CD14-positive monocyte (primary cell): ENCODE data around the gene ACSL3. TPM values are rescaled to one million over a fixed set of nuclear protein-coding genes. Genes with fewer than 3 reads are reported as not detected.

ENCODE experiments used
- DNase-seq, 3 donors: peaks; one replicate each; pipeline ENCODE4 v3.0.0-alpha.2; 2011 to 2022
- H2AFZ ChIP-seq: 2 replicates; pipeline ENCODE4 v1.6.0; 2012; ENCODE audit warnings: mild to moderate bottlenecking, low read depth, low read length, inconsistent platforms; ENCODE audit not compliant: insufficient read depth, poor library complexity, severe bottlenecking
- H3K27ac ChIP-seq, 2 donors: 1 replicate in 1 of 2; 2 replicates in 1 of 2; pipeline ENCODE4 v1.5.1; 2012 to 2013; ENCODE audit warnings: low read length in 2 of 2, control low read depth in 1 of 2, inconsistent platforms in 1 of 2, low read depth in 1 of 2, mild to moderate bottlenecking in 1 of 2
- H3K27me3 ChIP-seq, 2 donors: one replicate each; pipeline versions ENCODE4 v1.6.0 to v1.6.1; 2011 to 2013; ENCODE audit warnings: low read length in 2 of 2; ENCODE audit not compliant: control insufficient read depth in 2 of 2, insufficient read depth in 2 of 2
- H3K36me3 ChIP-seq, 2 donors: replicated peaks in 1 of 2; 1 replicate in 1 of 2; 2 replicates in 1 of 2; pipeline versions ENCODE4 v1.5.1 to v1.6.1; 2012 to 2013; ENCODE audit warnings: low read length in 2 of 2, control low read depth in 1 of 2, inconsistent platforms in 1 of 2, mild to moderate bottlenecking in 1 of 2; ENCODE audit not compliant: insufficient read depth in 2 of 2, control insufficient read depth in 1 of 2
- H3K4me1 ChIP-seq, 2 donors: 1 replicate in 1 of 2; 2 replicates in 1 of 2; pipeline versions ENCODE4 v1.5.1 to v1.6.1; 2012 to 2013; ENCODE audit warnings: low read length in 2 of 2, control low read depth in 1 of 2, inconsistent platforms in 1 of 2, mild to moderate bottlenecking in 1 of 2, moderate library complexity in 1 of 2; ENCODE audit not compliant: insufficient read depth in 2 of 2, control insufficient read depth in 1 of 2
- H3K4me2 ChIP-seq: replicated peaks from 2 replicates; pipeline ENCODE3; 2012; ENCODE audit warnings: low read length, moderate library complexity, mild to moderate bottlenecking; ENCODE audit not compliant: poor library complexity, severe bottlenecking; ENCODE audit errors: extremely low read depth
- H3K4me3 ChIP-seq, 3 experiments: fragments of 200-600 bp in 1 of 3; sonication (generic) in 1 of 3; replicated peaks in 1 of 3; 1 replicate in 2 of 3; 2 replicates in 1 of 3; pipeline ENCODE4 v1.5.1; 2011 to 2013; ENCODE audit warnings: low read length in 3 of 3, mild to moderate bottlenecking in 3 of 3, control low read depth in 2 of 3, low read depth in 2 of 3, inconsistent platforms in 1 of 3, moderate library complexity in 1 of 3
- H3K79me2 ChIP-seq: 2 replicates; pipeline ENCODE4 v1.6.0; 2012; ENCODE audit warnings: mild to moderate bottlenecking, control low read depth, inconsistent platforms, low read length, moderate library complexity; ENCODE audit not compliant: insufficient read depth
- H3K9ac ChIP-seq: 2 replicates; pipeline ENCODE4 v1.6.0; 2017; ENCODE audit warnings: low read length, mild to moderate bottlenecking; ENCODE audit not compliant: insufficient read depth, poor library complexity, severe bottlenecking
- H3K9me3 ChIP-seq, 2 donors: replicated peaks in 1 of 2; 1 replicate in 1 of 2; 2 replicates in 1 of 2; pipeline versions ENCODE4 v1.5.1 to v1.6.1; 2012 to 2013; ENCODE audit warnings: low read length in 2 of 2, control low read depth in 1 of 2; ENCODE audit not compliant: control insufficient read depth in 1 of 2, insufficient read depth in 1 of 2
- H4K20me1 ChIP-seq: 2 replicates; pipeline ENCODE4 v1.6.0; 2012; ENCODE audit warnings: mild to moderate bottlenecking, low read length, control low read depth, moderate library complexity; ENCODE audit not compliant: insufficient read depth
- H3K27ac Mint-ChIP-seq, 7 donors: one replicate each; pipeline ENCODE4 v1.8.0; 2020; ENCODE audit warnings: mild to moderate bottlenecking in 7 of 7, mixed read lengths in 7 of 7, moderate library complexity in 6 of 7, inconsistent platforms in 2 of 7
- H3K27me3 Mint-ChIP-seq, 3 donors: one replicate each; pipeline ENCODE4 v1.8.0; 2021 to 2022; ENCODE audit warnings: low read depth in 3 of 3, mild to moderate bottlenecking in 3 of 3, mixed read lengths in 3 of 3, moderate library complexity in 3 of 3, inconsistent platforms in 1 of 3
- H3K36me3 Mint-ChIP-seq, 2 donors: one replicate each; pipeline ENCODE4 v1.8.0; 2020; ENCODE audit warnings: mixed read lengths in 2 of 2, inconsistent platforms in 1 of 2, mild to moderate bottlenecking in 1 of 2
- H3K4me1 Mint-ChIP-seq: one replicate; pipeline ENCODE4 v1.8.0; 2020; ENCODE audit warnings: mild to moderate bottlenecking, mixed read lengths
- H3K4me3 Mint-ChIP-seq, 2 donors: one replicate each; pipeline ENCODE4 v1.8.0; 2020; ENCODE audit warnings: mild to moderate bottlenecking in 2 of 2, mixed read lengths in 2 of 2, moderate library complexity in 1 of 2
- H3K9me3 Mint-ChIP-seq, 7 donors: one replicate each; pipeline ENCODE4 v1.8.0; 2020 to 2022; ENCODE audit warnings: mixed read lengths in 7 of 7, mild to moderate bottlenecking in 6 of 7, moderate library complexity in 6 of 7, inconsistent platforms in 2 of 7
- WGBS: methylation state at CpG from one replicate; pipeline ENCODE4 v1.1.5; 2013; ENCODE audit warnings: missing lambda C conversion rate; ENCODE audit not compliant: insufficient coverage; 5-methylcytosine and 5-hydroxymethylcytosine counted together
- intact Hi-C, 2 donors: fragments of 100-400 bp; cut with micrococcal nuclease; formaldehyde crosslinking; loops; one replicate each; pipeline versions ENCODE4 v1.15.0 to v1.15.1; 2023
- polyA plus RNA-seq, 3 donors: library from polyadenylated mRNA; depleted of rRNA in 1 of 3; unstranded in 2 of 3; stranded (reverse) in 1 of 3; fragments of 300-500 nt in 2 of 3; fragments of >200 nt in 1 of 3; fragmentation: Illumina TruSeq in 2 of 3; gene quantifications; 1 replicate in 2 of 3; 2 replicates in 1 of 3; pipeline ENCODE4 v1.2.3, GENCODE V29; 2012 to 2021
- TF ChIP-seq, protein P1 (sequence below): fragments of 200-600 bp; IDR thresholded peaks from one replicate; pipeline ENCODE4 v1.8.0; 2022; ENCODE audit warnings: antibody characterized with exemption, mild to moderate bottlenecking

Gene ACSL3
- polyA plus RNA-seq, 3 donors = 8.8 to 24.4 (median 19.9) TPM

DNA sequence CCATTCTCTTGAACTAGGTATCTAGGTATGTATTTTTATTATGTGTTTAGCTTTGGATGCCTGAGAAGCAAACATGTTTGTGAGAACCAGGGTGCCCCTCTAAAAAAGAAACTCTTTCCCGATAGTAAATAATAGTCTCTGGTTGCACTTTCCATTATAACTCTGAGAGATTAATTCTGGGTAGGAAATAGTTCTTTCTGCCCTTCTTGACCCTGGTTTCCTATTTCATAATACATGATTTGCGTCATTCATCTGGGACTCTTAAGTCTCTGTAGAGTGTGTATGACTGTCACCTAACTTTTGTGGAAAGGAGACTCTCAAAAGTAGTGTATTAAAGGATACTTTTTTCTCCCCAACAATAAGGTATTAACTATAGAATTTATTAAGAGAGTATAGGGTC lies 31.5 kb downstream of the ACSL3 start:
- Histone ChIP-seq H3K4me3 (peak overlapping the region; percentile 2 to 66 (median 43)), H3K27ac (peak overlapping the region in 1 of 2 donors; percentile 77), H3K36me3 (peaks cover 0 to 5% of the 10 kb centered on the region in 2 donors), H2AFZ (no peak overlapping the region), H3K9ac (no peak overlapping the region), H3K4me2 (peak overlapping the region; percentile 74), H3K4me1 (peaks cover 30 to 36% of the 10 kb centered on the region in 2 donors), H3K9me3 (no peaks in the 10 kb centered on the region), H3K79me2 (peaks cover 66% of the 10 kb centered on the region), H3K27me3 (no peaks in the 10 kb centered on the region), H4K20me1 (peaks cover 14% of the 10 kb centered on the region)
- no CpG with 5 or more reads among the region's 2 CpGs for WGBS
- no peaks in the 10 kb centered on the region for H3K9me3 Mint-ChIP-seq
- intact Hi-C loops = no loop called here
- H3K36me3 Mint-ChIP-seq = peaks cover 12 to 32% of the 10 kb centered on the region in 2 donors
- H3K4me1 Mint-ChIP-seq = peaks cover 43% of the 10 kb centered on the region
- peaks cover 0 to 2% (median 0%) of the 10 kb centered on the region in 3 donors for H3K27me3 Mint-ChIP-seq
- H3K27ac Mint-ChIP-seq = peak overlapping the region; percentile 68 to 91 (median 85)
- peak; percentile 66 to 77 (median 74) for DNase-seq
- H3K4me3 Mint-ChIP-seq = peak overlapping the region; percentile 41 to 75
- TF ChIP-seq, protein P1, sequence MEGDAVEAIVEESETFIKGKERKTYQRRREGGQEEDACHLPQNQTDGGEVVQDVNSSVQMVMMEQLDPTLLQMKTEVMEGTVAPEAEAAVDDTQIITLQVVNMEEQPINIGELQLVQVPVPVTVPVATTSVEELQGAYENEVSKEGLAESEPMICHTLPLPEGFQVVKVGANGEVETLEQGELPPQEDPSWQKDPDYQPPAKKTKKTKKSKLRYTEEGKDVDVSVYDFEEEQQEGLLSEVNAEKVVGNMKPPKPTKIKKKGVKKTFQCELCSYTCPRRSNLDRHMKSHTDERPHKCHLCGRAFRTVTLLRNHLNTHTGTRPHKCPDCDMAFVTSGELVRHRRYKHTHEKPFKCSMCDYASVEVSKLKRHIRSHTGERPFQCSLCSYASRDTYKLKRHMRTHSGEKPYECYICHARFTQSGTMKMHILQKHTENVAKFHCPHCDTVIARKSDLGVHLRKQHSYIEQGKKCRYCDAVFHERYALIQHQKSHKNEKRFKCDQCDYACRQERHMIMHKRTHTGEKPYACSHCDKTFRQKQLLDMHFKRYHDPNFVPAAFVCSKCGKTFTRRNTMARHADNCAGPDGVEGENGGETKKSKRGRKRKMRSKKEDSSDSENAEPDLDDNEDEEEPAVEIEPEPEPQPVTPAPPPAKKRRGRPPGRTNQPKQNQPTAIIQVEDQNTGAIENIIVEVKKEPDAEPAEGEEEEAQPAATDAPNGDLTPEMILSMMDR = no peak

DNA sequence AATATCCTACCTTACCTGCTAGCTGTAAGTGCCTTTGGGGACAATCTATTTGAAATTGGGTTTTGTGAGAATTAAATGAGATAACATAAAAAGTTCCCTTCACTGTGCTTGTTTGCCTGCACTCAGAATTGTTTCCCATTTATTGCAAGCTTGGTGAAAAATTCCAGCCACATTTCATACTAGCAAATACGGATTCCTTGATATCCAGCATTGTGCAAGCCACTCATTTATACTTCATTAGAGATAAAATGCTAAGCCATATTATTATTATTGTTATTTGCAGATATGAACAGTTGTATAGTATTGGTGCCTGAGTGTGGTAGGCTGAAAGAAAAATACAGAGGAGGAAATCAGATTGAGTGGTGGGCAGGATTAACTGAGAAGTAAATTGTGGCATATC lies 31.9 kb downstream of the ACSL3 start:
- Histone ChIP-seq H3K4me2 (peak overlapping the region; percentile 74), H3K27ac (peak overlapping the region in 1 of 2 donors; percentile 77), H3K4me3 (peak overlapping the region in 1 of 3 experiments; percentile 66), H3K27me3 (no peaks in the 10 kb centered on the region), H4K20me1 (peaks cover 12% of the 10 kb centered on the region), H3K79me2 (peaks cover 62% of the 10 kb centered on the region), H3K9ac (no peak overlapping the region), H3K36me3 (peaks cover 0 to 5% of the 10 kb centered on the region in 2 donors), H2AFZ (no peak overlapping the region), H3K9me3 (no peaks in the 10 kb centered on the region), H3K4me1 (peaks cover 30 to 37% of the 10 kb centered on the region in 2 donors)
- intact Hi-C loops = no loop called here
- peak overlapping the region in 6 of 7 donors; percentile 55 to 91 (median 85) for H3K27ac Mint-ChIP-seq
- no peak overlapping the region for H3K4me3 Mint-ChIP-seq
- no peak for DNase-seq
- no CpG with 5 or more reads among the region's 1 CpG for WGBS
- peaks cover 0 to 2% (median 0%) of the 10 kb centered on the region in 3 donors for H3K27me3 Mint-ChIP-seq
- H3K9me3 Mint-ChIP-seq = no peaks in the 10 kb centered on the region
- H3K4me1 Mint-ChIP-seq = peaks cover 43% of the 10 kb centered on the region
- H3K36me3 Mint-ChIP-seq = peaks cover 9 to 30% of the 10 kb centered on the region in 2 donors
- TF ChIP-seq, protein P1 = no peak
